HepG2 (cell line): Measurements from ENCODE around the gene STK10. TPM values are rescaled to one million over a fixed set of nuclear protein-coding genes. Genes with fewer than 3 reads are reported as not detected.

Experiments
- ATAC-seq: fragments of 200-7000 bp; cut with Tn5 transposase; 3 replicates; pipeline ENCODE4 v1.9.1; 2020; ENCODE audit warnings: mild to moderate bottlenecking, moderate library complexity
- BruUV-seq: library from RNA; stranded (reverse); fragments of 400-500 nt; replicated peaks from 2 replicates; lab custom pipeline; 2021; lab: Mats Ljungman, UMichigan
- CTCF ChIA-PET: fragments of 300-600 bp; formaldehyde crosslinking; extraction: SDS; loops from one replicate; lab custom pipeline; 2021; ENCODE audit warnings: low total read pairs, inconsistent platforms, low intra/inter-chr PET ratio; lab: Yijun Ruan, JAX
- POLR2A ChIA-PET: fragments of 350-600 bp; sonication (Branson Sonifier 250); formaldehyde crosslinking; loops from one replicate; lab custom pipeline; 2020; ENCODE audit warnings: antibody characterized with exemption, inconsistent platforms; lab: Yijun Ruan, JAX
- DNase-seq: peaks from one replicate; pipeline ENCODE4 v3.0.0-alpha.2; 2015; ENCODE audit warnings: low spot score
- FAIRE-seq: peaks from 3 replicates; lab custom pipeline; 2011; peaks lifted over from hg19 to GRCh38; lab: Jason Lieb, UNC
- H2AFZ ChIP-seq: one replicate; pipeline ENCODE4 v1.6.1; 2011; ENCODE audit warnings: low read length, inconsistent platforms
- H3K27ac ChIP-seq: fragments of 300-600 bp; 3 replicates; pipeline ENCODE4 v1.8.0; 2011; ENCODE audit warnings: mixed run types, mild to moderate bottlenecking, mixed read lengths, low read length, inconsistent platforms; ENCODE audit not compliant: insufficient read depth; ENCODE audit errors: extremely low read length
- H3K27me3 ChIP-seq, 2 experiments: fragments of 200-600 bp in 1 of 2; 2 replicates in 1 of 2; 3 replicates in 1 of 2; pipeline versions ENCODE4 v1.6.0 to v1.8.0; 2011; ENCODE audit warnings: low read length in 2 of 2, mild to moderate bottlenecking in 2 of 2, moderate library complexity in 2 of 2, inconsistent platforms in 1 of 2; ENCODE audit not compliant: insufficient read depth in 2 of 2, control insufficient read depth in 1 of 2
- H3K36me3 ChIP-seq, 2 experiments: fragments of 200-600 bp in 1 of 2; replicated peaks in 1 of 2; 2 replicates in 1 of 2; 3 replicates in 1 of 2; pipeline versions ENCODE4 v1.5.1 to v1.8.0; 2011; ENCODE audit warnings: low read length in 2 of 2, inconsistent platforms in 1 of 2; ENCODE audit not compliant: insufficient read depth in 2 of 2, control insufficient read depth in 1 of 2
- H3K4me1 ChIP-seq: 2 replicates; pipeline ENCODE4 v1.5.1; 2012; ENCODE audit warnings: low read length, inconsistent platforms; ENCODE audit not compliant: insufficient read depth
- H3K4me2 ChIP-seq: 2 replicates; pipeline ENCODE4 v1.6.0; 2011; ENCODE audit warnings: low read depth, low read length, inconsistent platforms
- H3K4me3 ChIP-seq, 3 experiments: fragments of 200-600 bp in 1 of 3; sonication (generic), shearing (Covaris generic) in 1 of 3; replicated peaks in 1 of 3; 2 replicates each; pipeline ENCODE4 v1.5.1; 2011 to 2016; ENCODE audit warnings: low read length in 3 of 3, inconsistent platforms in 2 of 3, low read depth in 2 of 3, mild to moderate bottlenecking in 2 of 3, control low read depth in 1 of 3, mixed read lengths in 1 of 3; ENCODE audit not compliant: insufficient read depth in 1 of 3
- H3K79me2 ChIP-seq: one replicate; pipeline ENCODE4 v1.6.1; 2011; ENCODE audit warnings: low read length, inconsistent platforms; ENCODE audit not compliant: insufficient read depth
- H3K9ac ChIP-seq: 2 replicates; pipeline ENCODE4 v1.6.0; 2011; ENCODE audit warnings: mild to moderate bottlenecking, low read depth, low read length, inconsistent platforms; ENCODE audit not compliant: insufficient read depth
- H3K9me3 ChIP-seq: 2 replicates; pipeline ENCODE4 v1.5.1; 2012; ENCODE audit warnings: mild to moderate bottlenecking, low read length
- H4K20me1 ChIP-seq: 2 replicates; pipeline ENCODE4 v1.6.0; 2011; ENCODE audit warnings: inconsistent platforms, mild to moderate bottlenecking, low read length, moderate library complexity; ENCODE audit not compliant: insufficient read depth
- BCL6 ChIP-seq: IDR thresholded peaks from 2 replicates; pipeline ENCODE4 v1.6.1; 2016; ENCODE audit warnings: missing genetic modification reagents, missing compliant biosample characterization
- CREB1 ChIP-seq, 2 experiments: fragments of 450-650 bp in 1 of 2; IDR thresholded peaks; 2 replicates each; pipeline ENCODE4 v1.6.1; 2016 to 2017; ENCODE audit warnings: control low read depth in 1 of 2, mild to moderate bottlenecking in 1 of 2, missing compliant biosample characterization in 1 of 2, missing genetic modification characterization in 1 of 2
- HDAC1 ChIP-seq: sonication (generic); formaldehyde crosslinking; IDR thresholded peaks from 2 replicates; pipeline ENCODE4 v1.5.1; 2020; ENCODE audit warnings: mild to moderate bottlenecking, missing genetic modification reagents
- HNRNPUL1 ChIP-seq: fragments of 200-400 bp; formaldehyde crosslinking; IDR thresholded peaks from 2 replicates; pipeline ENCODE4 v1.6.1; 2017; ENCODE audit warnings: low read depth, mild to moderate bottlenecking, low read length, moderate library complexity
- NAIF1 ChIP-seq: sonication (generic); formaldehyde crosslinking; IDR thresholded peaks from 2 replicates; pipeline ENCODE4 v1.5.0; 2020; ENCODE audit warnings: mild to moderate bottlenecking, missing genetic modification reagents, borderline replicate concordance
- SRF ChIP-seq: IDR thresholded peaks from 2 replicates; pipeline ENCODE4 v1.6.1; 2011; ENCODE audit warnings: mild to moderate bottlenecking, low read depth, low read length, moderate library complexity
- ZNF383 ChIP-seq: sonication (generic); formaldehyde crosslinking; IDR thresholded peaks from 2 replicates; pipeline ENCODE4 v1.4.0; 2020; ENCODE audit warnings: missing genetic modification reagents, mild to moderate bottlenecking, borderline replicate concordance
- ZNF782 ChIP-seq: sonication (generic); formaldehyde crosslinking; IDR thresholded peaks from 2 replicates; pipeline ENCODE4 v1.4.0; 2020; ENCODE audit warnings: missing genetic modification reagents, mild to moderate bottlenecking, borderline replicate concordance
- ZNF850 ChIP-seq: sonication (generic); formaldehyde crosslinking; conservative IDR thresholded peaks from 2 replicates; pipeline ENCODE4 v1.9.0; 2021; ENCODE audit warnings: mild to moderate bottlenecking, missing genetic modification reagents
- ZSCAN29 ChIP-seq: sonication (generic); formaldehyde crosslinking; conservative IDR thresholded peaks from 2 replicates; pipeline ENCODE4 v1.4.0; 2020; ENCODE audit warnings: mild to moderate bottlenecking, missing genetic modification reagents
- WGBS: methylation state at CpG from one replicate; pipeline ENCODE4 v1.1.6; 2017; ENCODE audit warnings: low lambda C conversion rate; 5-methylcytosine and 5-hydroxymethylcytosine counted together
- in situ Hi-C: cut with HindIII; loops from 2 replicates; pipeline ENCODE4 v1.10.0; 2017; ENCODE audit warnings: low pct_unique_long_range_greater_than_20kb; ENCODE audit not compliant: extremely low pct_ligation_motif_present
- intact Hi-C: fragments of 100-400 bp; cut with micrococcal nuclease; formaldehyde crosslinking; loops from one replicate; pipeline ENCODE4 v1.10.0; 2022; ENCODE audit not compliant: unreplicated experiment
- polyA plus RNA-seq, 8 experiments: library from polyadenylated mRNA; depleted of rRNA in 3 of 8; stranded (reverse) in 7 of 8; unstranded in 1 of 8; fragments of >200 nt; fragmentation: Illumina TruSeq in 4 of 8; extraction: Trizol in 4 of 8; gene quantifications; 2 replicates each; pipeline versions ENCODE4 v1.2.1 to v1.2.3, GENCODE V29; 2011 to 2016; ENCODE audit warnings: low read depth in 4 of 8, missing spikeins in 1 of 8, mixed read lengths in 1 of 8; ENCODE audit not compliant: insufficient read depth in 1 of 8
- total RNA-seq, 5 experiments: library from RNA; depleted of rRNA; stranded (reverse); fragments of >200 nt; fragmentation: Illumina TruSeq; extraction: Trizol; gene quantifications; 2 replicates each; pipeline ENCODE4 v1.2.3, GENCODE V29; 2016; ENCODE audit warnings: low read depth in 1 of 5
- TF ChIP-seq, protein P1 (sequence below), 2 experiments: fragments of 450-650 bp in 1 of 2; sonication (generic) in 1 of 2; formaldehyde crosslinking; IDR thresholded peaks; 2 replicates each; pipeline versions ENCODE4 v1.5.0 to v1.8.0; 2020 to 2022; ENCODE audit warnings: mild to moderate bottlenecking in 1 of 2, missing genetic modification reagents in 1 of 2
- TF ChIP-seq, protein P2 (sequence below): IDR thresholded peaks from 2 replicates; pipeline ENCODE4 v1.6.1; 2012; ENCODE audit warnings: low read length, improper control_type of control experiment

The STK10 gene
- total and polyA plus RNA-seq, 2 of the 13 experiments (the other 11 are each of a cell fraction or from before 2014, with no cell fraction given), result 7.0 to 7.2 TPM

DNA sequence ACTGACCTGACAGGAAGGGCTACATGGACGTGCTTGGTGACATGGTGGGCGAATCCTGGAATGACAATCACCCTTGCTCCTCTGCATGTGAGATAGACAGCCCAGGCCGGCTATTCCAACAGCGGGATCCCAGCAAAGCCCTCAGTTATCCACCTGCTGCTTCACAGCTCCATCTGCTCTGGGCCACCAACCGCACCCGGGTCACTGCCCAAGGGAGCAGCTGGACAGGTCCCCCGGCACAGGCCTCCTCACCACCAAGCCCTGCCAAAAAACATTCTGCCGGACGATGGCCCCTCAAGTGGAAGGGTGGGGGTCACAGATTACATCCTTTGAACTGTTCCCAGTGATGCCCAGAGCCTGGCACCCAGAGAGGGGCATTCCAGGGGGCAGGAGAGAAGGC is 39.6 kb downstream of the STK10 start:
- intact Hi-C loops, result no loop called here
- peaks cover 48% of the 10 kb centered on the region for H3K4me1 ChIP-seq
- no peak overlapping the region for H3K27ac ChIP-seq
- peaks cover 0 to 1% of the 10 kb centered on the region in 2 experiments; a peak in 1 of 5 replicates for H3K36me3 ChIP-seq
- no peak overlapping the region for H3K4me2 ChIP-seq
- no peak overlapping the region for H2AFZ ChIP-seq
- no TSS peak for BruUV-seq
- no peak overlapping the region for H3K9ac ChIP-seq
- 94% methylated on average over 5 of the region's 9 CpGs for WGBS
- ChIA-PET POLR2A (no interaction called here), CTCF (no interaction called here)
- FAIRE-seq, result no peak
- H4K20me1 ChIP-seq, result no peaks in the 10 kb centered on the region
- H3K9me3 ChIP-seq, result no peaks in the 10 kb centered on the region
- H3K27me3 ChIP-seq, result no peaks in the 10 kb centered on the region
- no peak for ATAC-seq
- TF ChIP-seq, protein P1, sequence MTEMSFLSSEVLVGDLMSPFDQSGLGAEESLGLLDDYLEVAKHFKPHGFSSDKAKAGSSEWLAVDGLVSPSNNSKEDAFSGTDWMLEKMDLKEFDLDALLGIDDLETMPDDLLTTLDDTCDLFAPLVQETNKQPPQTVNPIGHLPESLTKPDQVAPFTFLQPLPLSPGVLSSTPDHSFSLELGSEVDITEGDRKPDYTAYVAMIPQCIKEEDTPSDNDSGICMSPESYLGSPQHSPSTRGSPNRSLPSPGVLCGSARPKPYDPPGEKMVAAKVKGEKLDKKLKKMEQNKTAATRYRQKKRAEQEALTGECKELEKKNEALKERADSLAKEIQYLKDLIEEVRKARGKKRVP (CRISPR knock-in tag; IDR thresholded peaks at IDR 0.05), result no peak
- TF ChIP-seq NAIF1 (CRISPR knock-in tag) (no peak), BCL6 (CRISPR knock-in tag) (no peak), ZNF782 (no peak), ZNF850 (CRISPR knock-in tag) (no peak), ZSCAN29 (CRISPR knock-in tag) (no peak), ZNF383 (CRISPR knock-in tag) (no peak), SRF (no peak), HNRNPUL1 (no peak)
- H3K4me3 ChIP-seq, result no peak overlapping the region
- in situ Hi-C loops, result no loop called here
- DNase-seq, result no peak
- no peaks in the 10 kb centered on the region for H3K79me2 ChIP-seq

DNA sequence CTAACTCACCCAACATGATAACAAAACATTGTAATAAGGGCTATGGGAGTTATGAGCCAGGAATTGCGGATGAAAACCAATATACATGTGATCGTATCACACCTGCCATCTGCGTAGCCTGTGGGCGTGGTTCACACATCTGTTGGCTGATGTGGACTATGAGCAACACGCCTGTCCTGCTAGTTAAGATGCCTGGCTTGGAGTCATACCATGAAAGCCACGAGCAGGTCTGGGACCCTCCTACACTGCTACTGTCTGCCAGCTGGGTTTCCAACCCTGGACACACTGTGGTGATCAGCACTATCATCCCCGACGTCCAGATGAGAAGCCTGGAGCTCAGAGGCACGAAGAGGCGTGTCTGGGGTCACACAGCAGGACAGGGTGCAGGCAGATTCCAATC is 40.2 kb downstream of the STK10 start:
- no TSS peak for BruUV-seq
- no peak overlapping the region for H3K27ac ChIP-seq
- 96% methylated on average over 10 of the region's 10 CpGs for WGBS
- no peaks in the 10 kb centered on the region for H4K20me1 ChIP-seq
- FAIRE-seq, result no peak
- ChIA-PET CTCF (no interaction called here), POLR2A (no interaction called here)
- no peaks in the 10 kb centered on the region for H3K79me2 ChIP-seq
- no peak overlapping the region for H2AFZ ChIP-seq
- H3K4me1 ChIP-seq, result peaks cover 53% of the 10 kb centered on the region
- H3K9ac ChIP-seq, result no peak overlapping the region
- H3K27me3 ChIP-seq, result no peaks in the 10 kb centered on the region
- no peaks in the 10 kb centered on the region; a peak in 1 of 5 replicates for H3K36me3 ChIP-seq
- no peaks in the 10 kb centered on the region for H3K9me3 ChIP-seq
- intact Hi-C loops (no loop called here), in situ Hi-C loops (no loop called here)
- no peak for DNase-seq
- no peak for ATAC-seq
- no peak overlapping the region for H3K4me3 ChIP-seq
- no peak overlapping the region for H3K4me2 ChIP-seq
- TF ChIP-seq, protein P2, sequence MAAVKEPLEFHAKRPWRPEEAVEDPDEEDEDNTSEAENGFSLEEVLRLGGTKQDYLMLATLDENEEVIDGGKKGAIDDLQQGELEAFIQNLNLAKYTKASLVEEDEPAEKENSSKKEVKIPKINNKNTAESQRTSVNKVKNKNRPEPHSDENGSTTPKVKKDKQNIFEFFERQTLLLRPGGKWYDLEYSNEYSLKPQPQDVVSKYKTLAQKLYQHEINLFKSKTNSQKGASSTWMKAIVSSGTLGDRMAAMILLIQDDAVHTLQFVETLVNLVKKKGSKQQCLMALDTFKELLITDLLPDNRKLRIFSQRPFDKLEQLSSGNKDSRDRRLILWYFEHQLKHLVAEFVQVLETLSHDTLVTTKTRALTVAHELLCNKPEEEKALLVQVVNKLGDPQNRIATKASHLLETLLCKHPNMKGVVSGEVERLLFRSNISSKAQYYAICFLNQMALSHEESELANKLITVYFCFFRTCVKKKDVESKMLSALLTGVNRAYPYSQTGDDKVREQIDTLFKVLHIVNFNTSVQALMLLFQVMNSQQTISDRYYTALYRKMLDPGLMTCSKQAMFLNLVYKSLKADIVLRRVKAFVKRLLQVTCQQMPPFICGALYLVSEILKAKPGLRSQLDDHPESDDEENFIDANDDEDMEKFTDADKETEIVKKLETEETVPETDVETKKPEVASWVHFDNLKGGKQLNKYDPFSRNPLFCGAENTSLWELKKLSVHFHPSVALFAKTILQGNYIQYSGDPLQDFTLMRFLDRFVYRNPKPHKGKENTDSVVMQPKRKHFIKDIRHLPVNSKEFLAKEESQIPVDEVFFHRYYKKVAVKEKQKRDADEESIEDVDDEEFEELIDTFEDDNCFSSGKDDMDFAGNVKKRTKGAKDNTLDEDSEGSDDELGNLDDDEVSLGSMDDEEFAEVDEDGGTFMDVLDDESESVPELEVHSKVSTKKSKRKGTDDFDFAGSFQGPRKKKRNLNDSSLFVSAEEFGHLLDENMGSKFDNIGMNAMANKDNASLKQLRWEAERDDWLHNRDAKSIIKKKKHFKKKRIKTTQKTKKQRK, result no peak
- TF ChIP-seq HDAC1 (CRISPR knock-in tag) (no peak), CREB1 (IDR thresholded peaks at IDR 0.05) (no peak), CREB1 (CRISPR knock-in tag; IDR thresholded peaks at IDR 0.05) (no peak)
